Lung (tissue), 12 donors: ENCODE results near the gene TEX22. TPM values are rescaled to one million over a fixed set of nuclear protein-coding genes. Genes with fewer than 3 reads are reported as not detected.

Experiments used
- ATAC-seq: fragments of 200-7000 bp; cut with Tn5 transposase; one replicate; pipeline ENCODE4 v1.9.1; 2020; ENCODE audit warnings: moderate number of reproducible peaks; ENCODE audit not compliant: insufficient read depth, low FRiP score
- DNase-seq, 3 donors: peaks; one replicate each; pipeline ENCODE4 v3.0.0-alpha.2; 2013 to 2017
- H3K27ac ChIP-seq, 2 donors: one replicate each; pipeline ENCODE4 v1.5.1; 2013; ENCODE audit warnings: mild to moderate bottlenecking in 2 of 2, moderate library complexity in 2 of 2, control low read depth in 1 of 2, inconsistent platforms in 1 of 2, low read depth in 1 of 2, low read length in 1 of 2
- H3K27me3 ChIP-seq, 3 donors: one replicate each; pipeline ENCODE4 v1.5.1; 2013; ENCODE audit warnings: low read length in 2 of 3; ENCODE audit not compliant: control insufficient read depth in 3 of 3, insufficient read depth in 3 of 3
- H3K36me3 ChIP-seq, 4 donors: one replicate each; pipeline ENCODE4 v1.5.1; 2013; ENCODE audit warnings: low read length in 4 of 4, mild to moderate bottlenecking in 1 of 4, moderate library complexity in 1 of 4; ENCODE audit not compliant: control insufficient read depth in 4 of 4, insufficient read depth in 4 of 4
- H3K4me1 ChIP-seq, 5 donors: one replicate each; pipeline ENCODE4 v1.5.1; 2013; ENCODE audit warnings: low read length in 5 of 5, mild to moderate bottlenecking in 2 of 5, moderate library complexity in 1 of 5; ENCODE audit not compliant: control insufficient read depth in 5 of 5, insufficient read depth in 5 of 5
- H3K4me3 ChIP-seq: one replicate; pipeline ENCODE4 v1.5.1; 2013; ENCODE audit warnings: mild to moderate bottlenecking, control low read depth, moderate library complexity
- H3K9ac ChIP-seq, 2 donors: one replicate each; pipeline ENCODE4 v1.5.1; 2013; ENCODE audit warnings: low read length in 2 of 2, control low read depth in 1 of 2; ENCODE audit not compliant: insufficient read depth in 1 of 2
- H3K9me3 ChIP-seq, 4 donors: one replicate each; pipeline ENCODE4 v1.5.1; 2013; ENCODE audit warnings: low read length in 3 of 4, mild to moderate bottlenecking in 1 of 4, moderate library complexity in 1 of 4; ENCODE audit not compliant: control insufficient read depth in 4 of 4, insufficient read depth in 3 of 4
- WGBS, 2 donors: extraction: QIAGEN DNeasy Blood & Tissue Kit; methylation state at CpG; one replicate each; pipeline ENCODE4 v1.1.7; 2013; 5-methylcytosine and 5-hydroxymethylcytosine counted together
- polyA plus RNA-seq, 2 donors: library from polyadenylated mRNA; stranded (reverse); fragments of 200-250 nt; gene quantifications; one replicate each; pipeline ENCODE4 v1.2.1, GENCODE V29; 2013
- total RNA-seq, 2 donors: library from RNA; depleted of rRNA in 1 of 2; stranded (reverse); fragments of >200 nt in 1 of 2; gene quantifications; one replicate each; pipeline ENCODE4 v1.2.1, GENCODE V29; 2014 to 2021
- TF ChIP-seq, protein P1 (sequence below): IDR thresholded peaks from 2 replicates; pipeline ENCODE4 v1.5.1; 2012; ENCODE audit warnings: mild to moderate bottlenecking; ENCODE audit errors: control extremely low read depth, extremely low read depth
- donor health status: control.
- donor health status: control.
- donor health status: Bipolar disorder and iron deficiency.
- donor health status: healthy.
- donor health status: DM: yes; HTN: yes; CAD: no.

TEX22 gene
- total and polyA plus RNA-seq, 4 donors, result 0.17 to 2.1 (median 0.29) TPM

- DNase-seq, result peak in 1 of 3 donors; percentile 19
- Histone ChIP-seq H3K9me3 (peaks cover 0 to 3% (median 0%) of the 10 kb centered on the region in 4 donors), H3K27ac (peak overlapping the region; percentile 2 to 21), H3K9ac (no peak overlapping the region), H3K36me3 (peaks cover 0 to 19% (median 5%) of the 10 kb centered on the region in 4 donors), H3K4me1 (peaks cover 0 to 34% (median 3%) of the 10 kb centered on the region in 5 donors), H3K4me3 (no peak overlapping the region), H3K27me3 (no peaks in the 10 kb centered on the region)
- TF ChIP-seq, protein P1, sequence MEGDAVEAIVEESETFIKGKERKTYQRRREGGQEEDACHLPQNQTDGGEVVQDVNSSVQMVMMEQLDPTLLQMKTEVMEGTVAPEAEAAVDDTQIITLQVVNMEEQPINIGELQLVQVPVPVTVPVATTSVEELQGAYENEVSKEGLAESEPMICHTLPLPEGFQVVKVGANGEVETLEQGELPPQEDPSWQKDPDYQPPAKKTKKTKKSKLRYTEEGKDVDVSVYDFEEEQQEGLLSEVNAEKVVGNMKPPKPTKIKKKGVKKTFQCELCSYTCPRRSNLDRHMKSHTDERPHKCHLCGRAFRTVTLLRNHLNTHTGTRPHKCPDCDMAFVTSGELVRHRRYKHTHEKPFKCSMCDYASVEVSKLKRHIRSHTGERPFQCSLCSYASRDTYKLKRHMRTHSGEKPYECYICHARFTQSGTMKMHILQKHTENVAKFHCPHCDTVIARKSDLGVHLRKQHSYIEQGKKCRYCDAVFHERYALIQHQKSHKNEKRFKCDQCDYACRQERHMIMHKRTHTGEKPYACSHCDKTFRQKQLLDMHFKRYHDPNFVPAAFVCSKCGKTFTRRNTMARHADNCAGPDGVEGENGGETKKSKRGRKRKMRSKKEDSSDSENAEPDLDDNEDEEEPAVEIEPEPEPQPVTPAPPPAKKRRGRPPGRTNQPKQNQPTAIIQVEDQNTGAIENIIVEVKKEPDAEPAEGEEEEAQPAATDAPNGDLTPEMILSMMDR, result no peak
- WGBS, 2 donors, result 80 to 84% methylated on average over 21 of the region's 21 CpGs
- no peak for ATAC-seq
Observed at GRCh38 chr14:105422695-105423487, 24.6 kb downstream of the TEX22 start.

GRCh38 chr14:105423488-105424195 is 25.3 kb downstream of the TEX22 start:
- DNase-seq (no peak), ATAC-seq (no peak)
- Histone ChIP-seq H3K9ac (no peak overlapping the region), H3K4me1 (peaks cover 0 to 30% (median 3%) of the 10 kb centered on the region in 5 donors), H3K4me3 (no peak overlapping the region), H3K27me3 (no peaks in the 10 kb centered on the region), H3K9me3 (peaks cover 0 to 3% (median 0%) of the 10 kb centered on the region in 4 donors), H3K36me3 (peaks cover 0 to 19% (median 6%) of the 10 kb centered on the region in 4 donors), H3K27ac (no peak overlapping the region)
- WGBS, 2 donors, result 95% methylated on average over 21 of the region's 21 CpGs
- TF ChIP-seq, protein P1, result no peak

DNA sequence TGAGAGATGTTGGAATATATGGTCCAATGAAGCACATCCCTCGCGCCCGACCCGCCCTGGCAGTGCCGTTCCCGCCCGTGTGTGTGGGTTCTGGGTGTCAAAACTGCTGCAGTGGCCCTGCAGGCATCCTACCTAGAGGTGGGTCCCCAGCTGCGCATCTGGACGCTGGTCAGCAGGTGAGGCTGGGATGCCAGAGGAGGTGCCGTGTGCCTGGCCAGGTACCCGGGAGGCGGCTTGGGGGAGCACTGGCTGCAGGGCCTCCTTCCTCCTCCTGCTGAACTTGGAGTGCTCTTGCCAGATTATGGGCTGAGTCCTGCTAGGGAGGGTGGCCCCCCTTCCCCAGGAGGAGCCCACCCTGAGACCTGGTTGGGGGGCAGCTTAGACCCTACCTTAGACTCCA is 26.5 kb downstream of the TEX22 start:
- 96 to 97% methylated on average over 12 of the region's 12 CpGs for WGBS, 2 donors
- Histone ChIP-seq H3K4me3 (no peak overlapping the region), H3K9ac (no peak overlapping the region), H3K27ac (no peak overlapping the region), H3K27me3 (no peaks in the 10 kb centered on the region), H3K9me3 (peaks cover 0 to 3% (median 0%) of the 10 kb centered on the region in 4 donors), H3K36me3 (peaks cover 0 to 19% (median 6%) of the 10 kb centered on the region in 4 donors), H3K4me1 (peaks cover 0 to 22% (median 0%) of the 10 kb centered on the region in 5 donors)
- DNase-seq (no peak), ATAC-seq (no peak)
- TF ChIP-seq, protein P1, result no peak
